A549 (cell line): ENCODE results near the gene ADH1C. TPM values are rescaled to one million over a fixed set of nuclear protein-coding genes. Genes with fewer than 3 reads are reported as not detected.
A peak's percentile ranks its signal among the peaks of the same experiment; 100 is the strongest.

Source experiments
- ATAC-seq, 2 experiments: fragments of 200-7000 bp in 1 of 2; fragments of >200 bp in 1 of 2; cut with Nextera tagmentation in 1 of 2; cut with Tn5 transposase in 1 of 2; 3 replicates each; pipeline versions ENCODE4 v1.8.0 to v1.9.1; 2018 to 2020; ENCODE audit warnings: mild to moderate bottlenecking in 1 of 2, moderate library complexity in 1 of 2
- CTCF ChIA-PET: fragments of 300-600 bp; sonication (Branson Sonifier 250); formaldehyde crosslinking; extraction: SDS; loops from one replicate; lab custom pipeline; 2021; ENCODE audit warnings: antibody characterized with exemption, inconsistent platforms; lab: Yijun Ruan, JAX
- POLR2A ChIA-PET: fragments of 350-600 bp; formaldehyde crosslinking; extraction: SDS; loops from one replicate; lab custom pipeline; 2021; ENCODE audit warnings: antibody characterized with exemption, inconsistent platforms; lab: Yijun Ruan, JAX
- DNase-seq, 2 experiments: peaks; one replicate each; pipeline versions ENCODE4 v3.0.0 to v3.0.0-alpha.2; 2011 to 2016; ENCODE audit warnings: low read depth in 1 of 2, low spot score in 1 of 2
- FAIRE-seq: peaks from 2 replicates; lab custom pipeline; 2011; peaks lifted over from hg19 to GRCh38; lab: Jason Lieb, UNC
- H3K27ac ChIP-seq, 2 experiments: fragments of >200 bp; sonication (Bioruptor Twin); formaldehyde crosslinking; 3 replicates each; pipeline ENCODE4 v1.5.1; 2016 to 2017
- H3K4me1 ChIP-seq: fragments of >200 bp; sonication (Bioruptor Twin); formaldehyde crosslinking; 3 replicates; pipeline ENCODE4 v1.6.1; 2016
- H3K4me2 ChIP-seq: fragments of >200 bp; sonication (Bioruptor Twin); formaldehyde crosslinking; 3 replicates; pipeline ENCODE4 v1.6.1; 2016
- H3K4me3 ChIP-seq: fragments of >200 bp; sonication (Bioruptor Twin); formaldehyde crosslinking; 3 replicates; pipeline ENCODE4 v1.5.1; 2016
- H3K9me3 ChIP-seq: fragments of >200 bp; sonication (Bioruptor Twin); formaldehyde crosslinking; 3 replicates; pipeline ENCODE4 v1.6.1; 2016
- CBX2 ChIP-seq: fragments of 200-600 bp; sonication (generic); IDR thresholded peaks from 2 replicates; pipeline ENCODE4 v1.6.1; 2016; ENCODE audit warnings: low read depth, mild to moderate bottlenecking, borderline replicate concordance
- CEBPB ChIP-seq, 2 experiments: fragments of >200 bp in 1 of 2; sonication (Bioruptor Twin) in 1 of 2; formaldehyde crosslinking in 1 of 2; IDR thresholded peaks; 2 replicates each; pipeline ENCODE4 v1.6.1; 2012 to 2016
- CHD2 ChIP-seq: fragments of 150-350 bp; IDR thresholded peaks from 2 replicates; pipeline ENCODE4 v1.6.1; 2014; ENCODE audit warnings: low read length; ENCODE audit not compliant: partially characterized antibody
- CTCF ChIP-seq: fragments of >200 bp; sonication (Bioruptor Twin); formaldehyde crosslinking; IDR thresholded peaks from 3 replicates; pipeline ENCODE4 v1.5.1; 2016
- EHF ChIP-seq: fragments of 250-450 bp; sonication (Bioruptor Pico); IDR thresholded peaks from 2 replicates; pipeline ENCODE4 v1.5.0; 2020; ENCODE audit warnings: mild to moderate bottlenecking
- ELK1 ChIP-seq: fragments of 150-350 bp; IDR thresholded peaks from 2 replicates; pipeline ENCODE4 v1.6.1; 2014; ENCODE audit warnings: low read depth, mild to moderate bottlenecking, low read length
- FOSB ChIP-seq: fragments of 250-450 bp; sonication (Bioruptor Pico); IDR thresholded peaks from 2 replicates; pipeline ENCODE4 v1.5.0; 2020; ENCODE audit warnings: mild to moderate bottlenecking, moderate library complexity
- HES2 ChIP-seq: fragments of >200 bp; sonication (Bioruptor Twin); formaldehyde crosslinking; IDR thresholded peaks from 2 replicates; pipeline ENCODE4 v1.6.1; 2016
- HOXB13 ChIP-seq: fragments of 250-450 bp; sonication (Bioruptor Pico); IDR thresholded peaks from 2 replicates; pipeline ENCODE4 v1.5.0; 2020; ENCODE audit warnings: low read depth, mild to moderate bottlenecking, moderate library complexity
- JUN ChIP-seq, 2 experiments: fragments of >200 bp; sonication (Bioruptor Twin); formaldehyde crosslinking; IDR thresholded peaks; 2 replicates in 1 of 2; 3 replicates in 1 of 2; pipeline ENCODE4 v1.6.1; 2016 to 2017
- JUNB ChIP-seq: fragments of >200 bp; sonication (Bioruptor Twin); formaldehyde crosslinking; IDR thresholded peaks from 2 replicates; pipeline ENCODE4 v1.6.1; 2016
- KDM5A ChIP-seq: fragments of 200-600 bp; sonication (generic); IDR thresholded peaks from 2 replicates; pipeline ENCODE4 v1.6.1; 2016; ENCODE audit warnings: antibody characterized with exemption, mild to moderate bottlenecking
- MAFK ChIP-seq: fragments of 450-650 bp; IDR thresholded peaks from 2 replicates; pipeline ENCODE4 v1.6.1; 2014; ENCODE audit not compliant: partially characterized antibody
- MAX ChIP-seq: IDR thresholded peaks from 2 replicates; pipeline ENCODE4 v1.6.1; 2012
- MYC ChIP-seq: IDR thresholded peaks from 2 replicates; pipeline ENCODE4 v1.6.1; 2012; ENCODE audit warnings: mild to moderate bottlenecking, inconsistent platforms, low read length, improper control_type of control experiment, borderline replicate concordance
- NFE2L2 ChIP-seq: fragments of 150-350 bp; conservative IDR thresholded peaks from 2 replicates; pipeline ENCODE4 v1.6.1; 2014; ENCODE audit warnings: low read length
- NPAS2 ChIP-seq: fragments of 250-450 bp; sonication (Bioruptor Pico); IDR thresholded peaks from 2 replicates; pipeline ENCODE4 v1.8.0; 2022; ENCODE audit warnings: mild to moderate bottlenecking, moderate library complexity, borderline replicate concordance
- POLR2A ChIP-seq: IDR thresholded peaks from 2 replicates; pipeline ENCODE4 v1.6.1; 2012; ENCODE audit warnings: mild to moderate bottlenecking, low read length
- POLR2AphosphoS2 ChIP-seq: conservative IDR thresholded peaks from 2 replicates; pipeline ENCODE4 v1.6.1; 2012; ENCODE audit warnings: low read length, improper control_type of control experiment, inconsistent platforms
- RAD21 ChIP-seq, 2 experiments: fragments of >200 bp in 1 of 2; sonication (Bioruptor Twin) in 1 of 2; formaldehyde crosslinking in 1 of 2; IDR thresholded peaks in 1 of 2; conservative IDR thresholded peaks in 1 of 2; 2 replicates in 1 of 2; 3 replicates in 1 of 2; pipeline ENCODE4 v1.6.1; 2012 to 2018; ENCODE audit warnings: inconsistent platforms in 1 of 2
- RFX5 ChIP-seq: fragments of 450-650 bp; IDR thresholded peaks from 2 replicates; pipeline ENCODE4 v1.7.1; 2014; ENCODE audit warnings: antibody characterized with exemption, mild to moderate bottlenecking, moderate library complexity
- SREBF2 ChIP-seq: fragments of 450-650 bp; IDR thresholded peaks from 2 replicates; pipeline ENCODE4 v1.6.1; 2014; ENCODE audit warnings: mild to moderate bottlenecking, moderate library complexity
- USF2 ChIP-seq: fragments of 450-650 bp; IDR thresholded peaks from 2 replicates; pipeline ENCODE4 v1.6.1; 2014; ENCODE audit warnings: antibody characterized with exemption
- ZFP36 ChIP-seq: fragments of 450-650 bp; IDR thresholded peaks from 2 replicates; pipeline ENCODE4 v1.6.1; 2014; ENCODE audit warnings: borderline replicate concordance; ENCODE audit not compliant: partially characterized antibody
- ZNF302 ChIP-seq: fragments of 250-450 bp; sonication (Bioruptor Pico); IDR thresholded peaks from 2 replicates; pipeline ENCODE4 v1.9.0; 2021; ENCODE audit warnings: inconsistent platforms, mild to moderate bottlenecking, moderate library complexity
- ZSCAN20 ChIP-seq: fragments of 250-450 bp; sonication (Bioruptor Pico); IDR thresholded peaks from 2 replicates; pipeline ENCODE4 v1.8.0; 2022; ENCODE audit warnings: mild to moderate bottlenecking, moderate library complexity
- WGBS: methylation state at CpG from one replicate; pipeline ENCODE4 v1.1.6; 2017; ENCODE audit errors: missing lambda C conversion rate; 5-methylcytosine and 5-hydroxymethylcytosine counted together
- polyA plus RNA-seq, 4 experiments: library from polyadenylated mRNA; depleted of rRNA in 3 of 4; stranded (reverse); fragments of >200 nt; fragmentation: RNase III in 1 of 4; extraction: RNeasy Plus Mini Kit Qiagen cat#74134 plus additional on column Dnase treatment in 1 of 4; gene quantifications; 2 replicates in 3 of 4; 3 replicates in 1 of 4; pipeline ENCODE4 v1.2.3, GENCODE V29; 2011 to 2017

ADH1C gene
- polyA plus RNA-seq, 2 of the 4 experiments (the other 2 are of a cell fraction) = not detected

GRCh38 chr4:99399017-99399416, 46.5 kb upstream of the ADH1C start:
- H3K27ac ChIP-seq = no peak overlapping the region
- FAIRE-seq (no peak), DNase-seq (no peak), ATAC-seq (no peak)
- 31% methylated on average over 1 of the region's 1 CpG for WGBS
- H3K4me1 ChIP-seq = peaks cover 3% of the 10 kb centered on the region; the same call in 1 of the 3 replicates
- no peak overlapping the region for H3K4me3 ChIP-seq
- 0 out of 3 replicates have a peak, but pooled peaks cover 3% of the 10 kb centered on the region for H3K9me3 ChIP-seq
- TF ChIP-seq ZFP36 (no peak), SREBF2 (no peak), KDM5A (no peak), MAFK (no peak), FOSB (CRISPR knock-in tag) (no peak), CEBPB (IDR thresholded peaks at IDR 0.05) (no peak), MAX (no peak), EHF (no peak), ZSCAN20 (CRISPR knock-in tag) (no peak), RFX5 (no peak), JUN (IDR thresholded peaks at IDR 0.05) (no peak), POLR2AphosphoS2 (no peak), HOXB13 (CRISPR knock-in tag) (no peak), CHD2 (no peak), JUNB (no peak)
- ChIA-PET POLR2A (no interaction called here), CTCF (no interaction called here)
- no peak overlapping the region for H3K4me2 ChIP-seq

GRCh38 chr4:99395595-99396364, 43.2 kb upstream of the ADH1C start:
- ATAC-seq = no peak
- H3K27ac ChIP-seq = no peak overlapping the region

GRCh38 chr4:99394896-99395295, 42.4 kb upstream of the ADH1C start:
- Histone ChIP-seq H3K4me1 (no peaks in the 10 kb centered on the region), H3K4me3 (no peak overlapping the region), H3K4me2 (no peak overlapping the region), H3K27ac (no peak overlapping the region), H3K9me3 (peaks cover 7% of the 10 kb centered on the region; the same call in 1 of the 3 replicates)
- FAIRE-seq = no peak
- ChIA-PET CTCF (interaction anchor here (3.2 kb wide), 1 partner anchor 10 kb away, joined by 12 read pairs; no protein-coding TSS in a partner anchor), POLR2A (no interaction called here)
- ATAC-seq = no peak
- no peak for DNase-seq
- TF ChIP-seq RAD21 (conservative IDR thresholded peaks at IDR 0.05 in 1 of 2, IDR thresholded peaks at IDR 0.05 in 1 of 2) = no peak
- TF ChIP-seq POLR2A = no peak

More at GRCh38 chr4:99395595-99396364, 43.2 kb upstream of the ADH1C start:
- CTCF ChIA-PET = interaction anchor here (3.2 kb wide), 1 partner anchor 10 kb away, joined by 12 read pairs; no protein-coding TSS in a partner anchor
- Histone ChIP-seq H3K4me3 (no peak overlapping the region), H3K9me3 (peaks cover 6% of the 10 kb centered on the region; the same call in 1 of the 3 replicates), H3K4me1 (no peaks in the 10 kb centered on the region), H3K4me2 (no peak overlapping the region)
- DNase-seq (no peak), FAIRE-seq (no peak)
- POLR2A ChIA-PET = no interaction called here
- TF ChIP-seq ZNF302 (CRISPR knock-in tag) (no peak), FOSB (CRISPR knock-in tag) (no peak), POLR2A (no peak), MAFK (peak; percentile 79)
- WGBS = 59% methylated on average over 3 of the region's 3 CpGs

- no peak for ATAC-seq
- DNase-seq = no peak
- FAIRE-seq = no peak
- no peak overlapping the region for H3K27ac ChIP-seq
- peaks cover 5% of the 10 kb centered on the region; the same call in 1 of the 3 replicates for H3K9me3 ChIP-seq
- WGBS = 69% methylated on average over 1 of the region's 1 CpG
- POLR2A ChIA-PET = no interaction called here
- no peaks in the 10 kb centered on the region for H3K4me1 ChIP-seq
- H3K4me3 ChIP-seq = no peak overlapping the region
- CTCF ChIA-PET = no interaction called here
- no peak overlapping the region for H3K4me2 ChIP-seq
- TF ChIP-seq CTCF (no peak), MYC (no peak), NPAS2 (CRISPR knock-in tag) (no peak), CBX2 (no peak), MAFK (no peak), ELK1 (no peak), NFE2L2 (no peak), ZNF302 (CRISPR knock-in tag) (no peak), HES2 (no peak), USF2 (no peak), JUN (IDR thresholded peaks at IDR 0.05) (no peak)
Measured at GRCh38 chr4:99390055-99390454, 37.5 kb upstream of the ADH1C start.
